MM.1S (cell line): ENCODE data around the gene RPL19.

ENCODE experiments used
- DNase-seq: peaks from one replicate; pipeline ENCODE4 v3.0.0-alpha.2; 2015
- H2AFZ ChIP-seq: fragments of 300-600 bp; sonication (generic); 2 replicates; pipeline ENCODE4 v1.6.0; 2016; ENCODE audit warnings: antibody characterized with exemption, low read length
- H3F3A ChIP-seq: fragments of 300-600 bp; sonication (generic); 2 replicates; pipeline ENCODE4 v1.6.1; 2016; ENCODE audit warnings: mild to moderate bottlenecking, antibody characterized with exemption, low read length, moderate library complexity, mixed read lengths; ENCODE audit not compliant: insufficient read depth
- H3K27ac ChIP-seq: fragments of 300-600 bp; sonication (generic); 2 replicates; pipeline ENCODE4 v1.5.1; 2016; ENCODE audit warnings: mild to moderate bottlenecking, low read length
- H3K27me3 ChIP-seq: fragments of 300-600 bp; sonication (generic); replicated peaks from 2 replicates; pipeline ENCODE4 v1.6.0; 2016; ENCODE audit warnings: low read length; ENCODE audit not compliant: insufficient read depth
- H3K36me3 ChIP-seq: fragments of 300-600 bp; sonication (generic); replicated peaks from 2 replicates; pipeline ENCODE4 v1.6.1; 2016; ENCODE audit warnings: mild to moderate bottlenecking, low read length, mixed read lengths; ENCODE audit not compliant: insufficient read depth
- H3K4me1 ChIP-seq: fragments of 300-600 bp; sonication (generic); 2 replicates; pipeline ENCODE4 v1.6.1; 2016; ENCODE audit warnings: low read length, mixed read lengths
- H3K4me2 ChIP-seq: fragments of 300-600 bp; sonication (generic); 2 replicates; pipeline ENCODE4 v1.6.0; 2016; ENCODE audit warnings: low read depth, low read length
- H3K4me3 ChIP-seq: fragments of 300-600 bp; sonication (generic); 2 replicates; pipeline ENCODE4 v1.5.1; 2016; ENCODE audit warnings: low read length, mixed read lengths
- H3K79me2 ChIP-seq: fragments of 300-600 bp; sonication (generic); 2 replicates; pipeline ENCODE4 v1.6.1; 2016; ENCODE audit warnings: mixed run types, low read length, mixed read lengths
- H3K9ac ChIP-seq: fragments of 300-600 bp; sonication (generic); 2 replicates; pipeline ENCODE4 v1.6.1; 2016; ENCODE audit warnings: low read length, mixed read lengths
- H3K9me2 ChIP-seq: fragments of 300-600 bp; sonication (generic); replicated peaks from 2 replicates; pipeline ENCODE4 v1.6.1; 2016; ENCODE audit warnings: mild to moderate bottlenecking, low read length, mixed read lengths; ENCODE audit not compliant: insufficient read depth
- H3K9me3 ChIP-seq: fragments of 300-600 bp; sonication (generic); replicated peaks from 2 replicates; pipeline ENCODE4 v1.6.1; 2016; ENCODE audit warnings: mild to moderate bottlenecking, low read length, mixed read lengths; ENCODE audit not compliant: insufficient read depth
- H4K20me1 ChIP-seq: fragments of 300-600 bp; sonication (generic); 2 replicates; pipeline ENCODE4 v1.6.1; 2016; ENCODE audit warnings: mild to moderate bottlenecking, low read length, moderate library complexity, mixed read lengths; ENCODE audit not compliant: insufficient read depth
- CTCF ChIP-seq: fragments of 300-600 bp; sonication (generic); IDR thresholded peaks from 2 replicates; pipeline ENCODE4 v1.5.1; 2016; ENCODE audit warnings: antibody characterized with exemption, low read length, mixed read lengths
- EZH2 ChIP-seq: fragments of 300-600 bp; sonication (generic); optimal IDR thresholded peaks from 2 replicates; pipeline ENCODE3; 2017; ENCODE audit warnings: low read depth, mild to moderate bottlenecking, antibody characterized with exemption, low read length, mixed read lengths
- EZH2phosphoT487 ChIP-seq: fragments of 300-600 bp; sonication (generic); IDR thresholded peaks from 2 replicates; pipeline ENCODE4 v1.6.1; 2018; ENCODE audit warnings: antibody characterized with exemption, low read length

RPL19 gene

GRCh38 chr17:39240631-39241030, 40.5 kb downstream of the RPL19 start:
- no peak overlapping the region for H3K4me2 ChIP-seq
- H3K9me3 ChIP-seq = no peaks in the 10 kb centered on the region
- DNase-seq = no peak
- 0 out of 2 replicates have a peak, but pooled peaks cover 4% of the 10 kb centered on the region for H3K4me1 ChIP-seq
- no peak overlapping the region for H2AFZ ChIP-seq
- H3K9me2 ChIP-seq = no peaks in the 10 kb centered on the region
- H3K27ac ChIP-seq = no peak overlapping the region
- H3F3A ChIP-seq = no peaks in the 10 kb centered on the region
- no peak overlapping the region for H3K9ac ChIP-seq
- H3K36me3 ChIP-seq = no peaks in the 10 kb centered on the region
- no peaks in the 10 kb centered on the region for H3K79me2 ChIP-seq
- no peaks in the 10 kb centered on the region for H3K27me3 ChIP-seq
- no peak overlapping the region for H3K4me3 ChIP-seq
- H4K20me1 ChIP-seq = no peaks in the 10 kb centered on the region
- no peak for TF ChIP-seq EZH2phosphoT487
- TF ChIP-seq EZH2 = no peak
- no peak for TF ChIP-seq CTCF

GRCh38 chr17:39243155-39243554, 43.1 kb downstream of the RPL19 start:
- Histone ChIP-seq H3K79me2 (no peaks in the 10 kb centered on the region), H3F3A (no peaks in the 10 kb centered on the region), H3K9me3 (no peaks in the 10 kb centered on the region), H4K20me1 (no peaks in the 10 kb centered on the region), H3K36me3 (no peaks in the 10 kb centered on the region), H3K9me2 (no peaks in the 10 kb centered on the region), H3K9ac (no peak overlapping the region), H3K27me3 (no peaks in the 10 kb centered on the region), H3K4me3 (no peak overlapping the region), H3K27ac (no peak overlapping the region), H3K4me1 (0 out of 2 replicates have a peak, but pooled peaks cover 4% of the 10 kb centered on the region), H2AFZ (no peak overlapping the region), H3K4me2 (no peak overlapping the region)
- TF ChIP-seq CTCF = no peak
- TF ChIP-seq EZH2 = no peak
- TF ChIP-seq EZH2phosphoT487 = no peak
- no peak for DNase-seq

- Histone ChIP-seq H3K27me3 (no peaks in the 10 kb centered on the region), H4K20me1 (no peaks in the 10 kb centered on the region), H3K36me3 (no peaks in the 10 kb centered on the region), H3K79me2 (no peaks in the 10 kb centered on the region), H3K4me3 (no peak overlapping the region), H2AFZ (no peak overlapping the region), H3K9me3 (no peaks in the 10 kb centered on the region), H3K9ac (no peak overlapping the region), H3K4me2 (no peak overlapping the region), H3F3A (no peaks in the 10 kb centered on the region), H3K27ac (no peak overlapping the region), H3K9me2 (no peaks in the 10 kb centered on the region), H3K4me1 (0 out of 2 replicates have a peak, but pooled peaks cover 4% of the 10 kb centered on the region)
- no peak for DNase-seq
- TF ChIP-seq EZH2 (no peak), EZH2phosphoT487 (no peak), CTCF (no peak)
Measured at GRCh38 chr17:39244016-39244599, 44.0 kb downstream of the RPL19 start.
